Stimulated activated CD4-positive, alpha-beta T cell treated with anti-CD3 and anti-CD28 coated beads, Interleukin-4, amount 100 ng/mL, for 1 hour (primary cell): Measurements from ENCODE around the gene ZNF609.
"Not testable (repeated sequence)": the region's sequence is repeated elsewhere in the genome, so short reads cannot be mapped to it uniquely, and the experiment has no call there.

ENCODE experiments used
- DNase-seq: peaks from one replicate; pipeline ENCODE4 v3.0.0-alpha.2; 2020

Gene ZNF609

GRCh38 chr15:64629063-64629462, 168.7 kb downstream of the ZNF609 start:
- no peak for DNase-seq

GRCh38 chr15:64630396-64631107, 170.2 kb downstream of the ZNF609 start:
- DNase-seq = no peak

GRCh38 chr15:64632639-64633038, 172.3 kb downstream of the ZNF609 start:
- DNase-seq = not testable (repeated sequence)

- DNase-seq = no peak
These were observed 173.0 kb downstream of the ZNF609 start for GRCh38 chr15:64633332-64633731.

- no peak for DNase-seq
These were observed 173.6 kb downstream of the ZNF609 start for GRCh38 chr15:64634027-64634426.

- no peak for DNase-seq
These were observed 174.5 kb downstream of the ZNF609 start for GRCh38 chr15:64634576-64635498.

- DNase-seq = no peak
These were observed 175.4 kb downstream of the ZNF609 start for GRCh38 chr15:64635499-64636495.

- no peak for DNase-seq
These were observed 176.2 kb downstream of the ZNF609 start for GRCh38 chr15:64636556-64636955.

- no peak for DNase-seq
These were observed 177.0 kb downstream of the ZNF609 start for GRCh38 chr15:64637412-64637811.

GRCh38 chr15:64639744-64640143, 179.4 kb downstream of the ZNF609 start:
- DNase-seq = not testable (repeated sequence)

GRCh38 chr15:64640146-64640871, 179.9 kb downstream of the ZNF609 start:
- DNase-seq = no peak

GRCh38 chr15:64642875-64643274, 182.5 kb downstream of the ZNF609 start:
- no peak for DNase-seq

- DNase-seq = no peak
These were observed 183.3 kb downstream of the ZNF609 start for GRCh38 chr15:64643685-64644084.

GRCh38 chr15:64644811-64645210, 184.4 kb downstream of the ZNF609 start:
- DNase-seq = not testable (repeated sequence)

- no peak for DNase-seq
These were observed 185.6 kb downstream of the ZNF609 start for GRCh38 chr15:64645995-64646394.

GRCh38 chr15:64647367-64647766, 187.0 kb downstream of the ZNF609 start:
- DNase-seq = no peak

- no peak for DNase-seq
These were observed 190.2 kb downstream of the ZNF609 start for GRCh38 chr15:64650552-64650951.

GRCh38 chr15:64651601-64652191, 191.3 kb downstream of the ZNF609 start:
- peak; percentile 32 for DNase-seq

GRCh38 chr15:64653757-64654156, 193.4 kb downstream of the ZNF609 start:
- no peak for DNase-seq

- no peak for DNase-seq
These were observed 196.1 kb downstream of the ZNF609 start for GRCh38 chr15:64656508-64656907.

GRCh38 chr15:64665179-64665578, 204.8 kb downstream of the ZNF609 start:
- no peak for DNase-seq

- DNase-seq = no peak
These were observed 207.4 kb downstream of the ZNF609 start for GRCh38 chr15:64667736-64668161.
